Liver (tissue), 9 donors: Measurements from ENCODE around the gene ARID3C. TPM values are rescaled to one million over a fixed set of nuclear protein-coding genes. Genes with fewer than 3 reads are reported as not detected.
A peak's percentile ranks its signal among the peaks of the same experiment; 100 is the strongest.

Experiments used
- DNase-seq: peaks from one replicate; pipeline ENCODE4 v3.0.0-alpha.2; 2017; ENCODE audit warnings: low spot score
- H3K27ac ChIP-seq, 2 donors: one replicate each; pipeline ENCODE4 v1.7.0; 2013; ENCODE audit warnings: inconsistent platforms in 2 of 2, low read length in 2 of 2, control low read depth in 1 of 2, low read depth in 1 of 2, mild to moderate bottlenecking in 1 of 2
- H3K27me3 ChIP-seq, 4 donors: one replicate each; pipeline versions ENCODE4 v1.6.1 to v1.7.0; 2013; ENCODE audit warnings: low read length in 3 of 4, inconsistent platforms in 1 of 4, mild to moderate bottlenecking in 1 of 4, moderate library complexity in 1 of 4; ENCODE audit not compliant: control insufficient read depth in 4 of 4, insufficient read depth in 4 of 4
- H3K36me3 ChIP-seq, 4 donors: one replicate each; pipeline versions ENCODE4 v1.6.1 to v1.7.0; 2013; ENCODE audit warnings: low read length in 3 of 4, mild to moderate bottlenecking in 3 of 4, low read depth in 1 of 4, moderate library complexity in 1 of 4; ENCODE audit not compliant: control insufficient read depth in 4 of 4, insufficient read depth in 3 of 4
- H3K4me1 ChIP-seq, 4 donors: one replicate each; pipeline versions ENCODE4 v1.6.1 to v1.7.0; 2013; ENCODE audit warnings: low read length in 3 of 4, mild to moderate bottlenecking in 3 of 4, moderate library complexity in 1 of 4; ENCODE audit not compliant: control insufficient read depth in 4 of 4, insufficient read depth in 4 of 4
- H3K4me3 ChIP-seq, 3 donors: one replicate each; pipeline versions ENCODE4 v1.6.1 to v1.7.0; 2013; ENCODE audit warnings: low read length in 3 of 3, control low read depth in 1 of 3, low read depth in 1 of 3, mild to moderate bottlenecking in 1 of 3
- H3K9ac ChIP-seq, 2 donors: one replicate each; pipeline ENCODE4 v1.7.0; 2013; ENCODE audit warnings: low read length in 2 of 2, mild to moderate bottlenecking in 2 of 2, moderate library complexity in 2 of 2, control low read depth in 1 of 2, low read depth in 1 of 2
- H3K9me3 ChIP-seq, 4 donors: one replicate each; pipeline versions ENCODE4 v1.6.1 to v1.7.0; 2013; ENCODE audit warnings: low read length in 3 of 4; ENCODE audit not compliant: control insufficient read depth in 4 of 4
- ATF3 ChIP-seq: IDR thresholded peaks from 2 replicates; pipeline ENCODE4 v1.6.1; 2016; ENCODE audit warnings: antibody characterized with exemption
- CTCF ChIP-seq: fragments of 150-350 bp; IDR thresholded peaks from 2 replicates; pipeline ENCODE4 v1.5.1; 2017; ENCODE audit warnings: improper control_type of control experiment, low read depth, low read length; ENCODE audit not compliant: missing input control
- EGR1 ChIP-seq, 2 donors: IDR thresholded peaks; 2 replicates each; pipeline ENCODE4 v1.6.1; 2016 to 2018; ENCODE audit warnings: antibody characterized with exemption in 2 of 2, low read depth in 2 of 2
- FOXA1 ChIP-seq: IDR thresholded peaks from 2 replicates; pipeline ENCODE4 v1.6.1; 2016; ENCODE audit warnings: antibody characterized with exemption
- FOXA2 ChIP-seq: IDR thresholded peaks from 2 replicates; pipeline ENCODE4 v1.6.1; 2016; ENCODE audit warnings: antibody characterized with exemption
- GABPA ChIP-seq, 2 donors: IDR thresholded peaks in 1 of 2; conservative IDR thresholded peaks in 1 of 2; 2 replicates each; pipeline ENCODE4 v1.6.1; 2016; ENCODE audit warnings: antibody characterized with exemption in 2 of 2, mild to moderate bottlenecking in 1 of 2, moderate library complexity in 1 of 2
- HNF4A ChIP-seq, 2 donors: conservative IDR thresholded peaks; 2 replicates each; pipeline ENCODE4 v1.6.1; 2016; ENCODE audit warnings: antibody characterized with exemption in 2 of 2, mild to moderate bottlenecking in 2 of 2
- HNF4G ChIP-seq: IDR thresholded peaks from 2 replicates; pipeline ENCODE4 v1.6.1; 2016; ENCODE audit warnings: antibody characterized with exemption
- JUND ChIP-seq, 2 donors: IDR thresholded peaks; 2 replicates each; pipeline ENCODE4 v1.6.1; 2016; ENCODE audit warnings: antibody characterized with exemption in 2 of 2
- NR2F2 ChIP-seq: IDR thresholded peaks from 2 replicates; pipeline ENCODE4 v1.6.1; 2016; ENCODE audit warnings: antibody characterized with exemption
- RAD21 ChIP-seq, 2 donors: IDR thresholded peaks; 2 replicates each; pipeline ENCODE4 v1.6.1; 2016; ENCODE audit warnings: antibody characterized with exemption in 2 of 2, mild to moderate bottlenecking in 2 of 2
- REST ChIP-seq: IDR thresholded peaks from 2 replicates; pipeline ENCODE4 v1.6.1; 2016; ENCODE audit warnings: antibody characterized with exemption, mild to moderate bottlenecking
- RXRA ChIP-seq, 2 donors: IDR thresholded peaks; 2 replicates each; pipeline ENCODE4 v1.6.1; 2017 to 2018; ENCODE audit warnings: antibody characterized with exemption in 2 of 2, mild to moderate bottlenecking in 1 of 2
- SP1 ChIP-seq: IDR thresholded peaks from 2 replicates; pipeline ENCODE4 v1.6.1; 2018; ENCODE audit warnings: antibody characterized with exemption, mild to moderate bottlenecking
- TAF1 ChIP-seq: conservative IDR thresholded peaks from 2 replicates; pipeline ENCODE4 v1.6.1; 2016; ENCODE audit warnings: antibody characterized with exemption, mild to moderate bottlenecking
- ZBTB33 ChIP-seq: IDR thresholded peaks from 2 replicates; pipeline ENCODE4 v1.6.1; 2016; ENCODE audit warnings: antibody characterized with exemption
- WGBS: extraction: QIAGEN DNeasy Blood & Tissue Kit; methylation state at CpG from one replicate; pipeline ENCODE4 v1.1.7; 2013; 5-methylcytosine and 5-hydroxymethylcytosine counted together
- polyA plus RNA-seq, 2 donors: library from polyadenylated mRNA; stranded (reverse) in 1 of 2; unstranded in 1 of 2; fragments of 200-250 nt in 1 of 2; fragments of >200 nt in 1 of 2; fragmentation: Nextera tagmentation in 1 of 2; extraction: Ambion mirVana in 1 of 2; gene quantifications; one replicate each; pipeline versions ENCODE4 v1.2.1 to v1.2.3, GENCODE V29; 2013 to 2015
- total RNA-seq, 2 donors: library from RNA; depleted of rRNA; stranded (reverse); fragments of >200 nt; gene quantifications; one replicate each; pipeline ENCODE4 v1.2.3, GENCODE V29; 2014
- donor health status: healthy.
- donor health status: healthy.
- donor health status: healthy.
- donor health status: healthy.
- donor health status: healthy.

ARID3C gene
- total and polyA plus RNA-seq, 4 donors, result 0.58 to 2.6 (median 1.7) TPM

GRCh38 chr9:34588671-34589635 lies 39.9 kb downstream of the ARID3C start:
- no peaks in the 10 kb centered on the region for H3K36me3 ChIP-seq
- H3K27ac ChIP-seq, result no peak overlapping the region
- peaks cover 0 to 2% (median 0%) of the 10 kb centered on the region in 4 donors for H3K27me3 ChIP-seq
- DNase-seq, result no peak
- TF ChIP-seq SP1, result no peak
- TF ChIP-seq RAD21 (IDR thresholded peaks at IDR 0.05), result no peak
- H3K9me3 ChIP-seq, result no peaks in the 10 kb centered on the region
- H3K4me3 ChIP-seq, result peak overlapping the region; percentile 9 to 56 (median 31)
- no peak overlapping the region for H3K9ac ChIP-seq
- 8% methylated on average over 86 of the region's 86 CpGs for WGBS
- peaks cover 22 to 57% (median 40%) of the 10 kb centered on the region in 4 donors for H3K4me1 ChIP-seq

GRCh38 chr9:34587271-34587670 lies 41.6 kb downstream of the ARID3C start:
- no peak overlapping the region for H3K27ac ChIP-seq
- peaks cover 0 to 2% (median 0%) of the 10 kb centered on the region in 4 donors for H3K27me3 ChIP-seq
- no peaks in the 10 kb centered on the region for H3K9me3 ChIP-seq
- H3K9ac ChIP-seq, result no peak overlapping the region
- H3K4me3 ChIP-seq, result no peak overlapping the region
- H3K36me3 ChIP-seq, result no peaks in the 10 kb centered on the region
- WGBS, result 69% methylated on average over 2 of the region's 2 CpGs
- peaks cover 13 to 51% (median 30%) of the 10 kb centered on the region in 4 donors for H3K4me1 ChIP-seq
- TF ChIP-seq FOXA1 (no peak), EGR1 (IDR thresholded peaks at IDR 0.05; ENCODE audit: low read depth in 2 of 2) (no peak), RAD21 (IDR thresholded peaks at IDR 0.05) (no peak), JUND (IDR thresholded peaks at IDR 0.05) (no peak), NR2F2 (no peak), REST (no peak), HNF4A (conservative IDR thresholded peaks at IDR 0.05) (no peak), SP1 (no peak), TAF1 (no peak), ATF3 (no peak), GABPA (IDR thresholded peaks at IDR 0.05 in 1 of 2, conservative IDR thresholded peaks at IDR 0.05 in 1 of 2) (no peak), RXRA (IDR thresholded peaks at IDR 0.05) (no peak), CTCF (no peak), FOXA2 (no peak), ZBTB33 (no peak), HNF4G (no peak)
- DNase-seq, result no peak
